ENCODE measurements around the gene PPFIBP1.

PPFIBP1 gene

GRCh38 chr12:27606986-27607385 lies 83.0 kb downstream of the PPFIBP1 start:
- Histone ChIP-seq H3K27me3 (ENCODE audit: insufficient read depth, poor library complexity, severe bottlenecking) (peaks cover 10% of the 10 kb centered on the region), H3K27ac (replicated peaks) (no peak overlapping the region), H3K4me3 (replicated peaks; ENCODE audit: insufficient read depth, low read length) (no peak overlapping the region)
- TF ChIP-seq GABPA (IDR thresholded peaks at IDR 0.05; ENCODE audit: low read depth) (no peak), SPI1 (IDR thresholded peaks at IDR 0.05; ENCODE audit: borderline replicate concordance, low read depth) (no peak), REST (IDR thresholded peaks at IDR 0.05; ENCODE audit: insufficient replicate concordance, low read depth) (no peak), CTCF (IDR thresholded peaks at IDR 0.05; ENCODE audit: insufficient read depth, low read length) (no peak), POLR2AphosphoS5 (IDR thresholded peaks at IDR 0.05; ENCODE audit: low read depth) (no peak)
- no peak for DNase-seq (ENCODE audit: low read depth in 1 of 2, low spot score in 1 of 2)

- Histone ChIP-seq H3K27me3 (ENCODE audit: insufficient read depth, poor library complexity, severe bottlenecking) (peaks cover 10% of the 10 kb centered on the region), H3K27ac (replicated peaks) (no peak overlapping the region), H3K4me3 (replicated peaks; ENCODE audit: insufficient read depth, low read length) (no peak overlapping the region)
- DNase-seq (ENCODE audit: low read depth in 1 of 2, low spot score in 1 of 2): no peak
- TF ChIP-seq GABPA (IDR thresholded peaks at IDR 0.05; ENCODE audit: low read depth) (no peak), REST (IDR thresholded peaks at IDR 0.05; ENCODE audit: insufficient replicate concordance, low read depth) (no peak), SPI1 (IDR thresholded peaks at IDR 0.05; ENCODE audit: borderline replicate concordance, low read depth) (no peak), CTCF (IDR thresholded peaks at IDR 0.05; ENCODE audit: insufficient read depth, low read length) (no peak), POLR2AphosphoS5 (IDR thresholded peaks at IDR 0.05; ENCODE audit: low read depth) (no peak)
Observed at GRCh38 chr12:27607591-27607990, 83.6 kb downstream of the PPFIBP1 start.

- H3K4me3 ChIP-seq (replicated peaks; ENCODE audit: insufficient read depth, low read length): no peak overlapping the region
- no peak for DNase-seq (ENCODE audit: low read depth in 1 of 2, low spot score in 1 of 2)
- TF ChIP-seq SPI1 (IDR thresholded peaks at IDR 0.05; ENCODE audit: borderline replicate concordance, low read depth) (no peak), GABPA (IDR thresholded peaks at IDR 0.05; ENCODE audit: low read depth) (no peak), REST (IDR thresholded peaks at IDR 0.05; ENCODE audit: insufficient replicate concordance, low read depth) (no peak), POLR2AphosphoS5 (IDR thresholded peaks at IDR 0.05; ENCODE audit: low read depth) (no peak), CTCF (IDR thresholded peaks at IDR 0.05; ENCODE audit: insufficient read depth, low read length) (no peak)
- no peak overlapping the region for H3K27ac ChIP-seq (replicated peaks)
- peaks cover 10% of the 10 kb centered on the region for H3K27me3 ChIP-seq (ENCODE audit: insufficient read depth, poor library complexity, severe bottlenecking)
Observed at GRCh38 chr12:27608890-27609289, 84.9 kb downstream of the PPFIBP1 start.
